ENCODE measurements around the gene CBFA2T3. TPM values are rescaled to one million over a fixed set of nuclear protein-coding genes. Genes with fewer than 3 reads are reported as not detected.
A peak's percentile ranks its signal among the peaks of the same experiment; 100 is the strongest.

CBFA2T3 gene
- total RNA-seq, 1 experiment from 2014 or later = 2.9 TPM

DNA sequence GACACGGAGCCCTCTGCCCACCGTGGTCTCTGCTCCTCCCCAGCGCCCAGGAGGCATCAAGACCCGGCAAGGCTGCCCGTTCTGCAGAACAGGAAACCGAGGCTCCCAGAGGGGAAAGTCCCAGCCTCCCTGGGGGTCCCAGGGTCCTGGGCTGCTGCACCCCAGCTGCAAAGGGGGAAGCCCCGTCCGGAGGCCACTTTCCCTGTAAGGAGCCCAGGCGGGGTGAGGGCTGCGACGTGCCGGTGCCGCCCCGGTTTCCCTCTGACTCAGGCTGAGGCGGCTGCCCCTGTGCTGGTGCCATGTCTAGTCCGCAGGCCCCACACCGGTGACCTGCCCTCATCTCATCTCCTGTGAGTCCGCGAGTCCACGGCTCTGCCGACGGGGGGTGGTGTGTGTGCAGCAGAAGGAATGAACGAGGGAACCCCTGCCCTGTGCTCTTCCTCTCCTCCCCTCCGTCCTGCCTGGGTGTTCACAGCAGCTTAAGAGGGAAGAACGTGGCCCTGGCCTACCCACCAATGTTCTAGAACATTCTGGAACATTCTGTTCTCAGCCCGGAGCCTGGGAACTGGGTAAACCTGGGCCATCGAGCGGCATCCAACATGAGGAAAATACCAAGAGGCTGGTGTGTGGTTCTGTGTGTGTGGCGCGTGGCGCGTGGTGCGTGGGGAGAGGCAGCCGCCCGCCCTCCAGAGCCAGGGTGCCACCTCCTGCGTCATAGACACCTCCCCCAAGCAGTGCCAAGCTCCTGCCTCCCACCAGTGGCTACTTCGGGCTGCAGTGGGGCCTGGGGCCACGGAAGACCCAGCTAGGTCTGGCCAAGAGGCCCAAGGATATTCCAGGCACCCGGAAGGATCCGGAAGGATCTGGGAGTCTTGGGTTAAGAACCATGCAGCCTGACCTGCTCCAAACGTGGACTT, 7.0 kb upstream of the CBFA2T3 start:
- WGBS (ENCODE audit: extremely low coverage, insufficient read length, low lambda C conversion rate) = no CpG with 5 or more reads among the region's 41 CpGs
- no peaks in the 10 kb centered on the region for H3K79me1 ChIP-seq (ENCODE audit: insufficient read depth, low read depth, low read length, poor library complexity, severe bottlenecking)
- TF ChIP-seq, protein P1, sequence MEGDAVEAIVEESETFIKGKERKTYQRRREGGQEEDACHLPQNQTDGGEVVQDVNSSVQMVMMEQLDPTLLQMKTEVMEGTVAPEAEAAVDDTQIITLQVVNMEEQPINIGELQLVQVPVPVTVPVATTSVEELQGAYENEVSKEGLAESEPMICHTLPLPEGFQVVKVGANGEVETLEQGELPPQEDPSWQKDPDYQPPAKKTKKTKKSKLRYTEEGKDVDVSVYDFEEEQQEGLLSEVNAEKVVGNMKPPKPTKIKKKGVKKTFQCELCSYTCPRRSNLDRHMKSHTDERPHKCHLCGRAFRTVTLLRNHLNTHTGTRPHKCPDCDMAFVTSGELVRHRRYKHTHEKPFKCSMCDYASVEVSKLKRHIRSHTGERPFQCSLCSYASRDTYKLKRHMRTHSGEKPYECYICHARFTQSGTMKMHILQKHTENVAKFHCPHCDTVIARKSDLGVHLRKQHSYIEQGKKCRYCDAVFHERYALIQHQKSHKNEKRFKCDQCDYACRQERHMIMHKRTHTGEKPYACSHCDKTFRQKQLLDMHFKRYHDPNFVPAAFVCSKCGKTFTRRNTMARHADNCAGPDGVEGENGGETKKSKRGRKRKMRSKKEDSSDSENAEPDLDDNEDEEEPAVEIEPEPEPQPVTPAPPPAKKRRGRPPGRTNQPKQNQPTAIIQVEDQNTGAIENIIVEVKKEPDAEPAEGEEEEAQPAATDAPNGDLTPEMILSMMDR (conservative IDR thresholded peaks at IDR 0.05) = no peak

More for the DNA sequence above, 7.0 kb upstream of the CBFA2T3 start:
- Histone ChIP-seq H4K5ac (ENCODE audit: insufficient read length, low read depth, low read length) (no peak overlapping the region), H3K23me2 (ENCODE audit: insufficient read length, low read depth, low read length, poor library complexity, severe bottlenecking) (no peaks in the 10 kb centered on the region), H2BK12ac (ENCODE audit: insufficient read length, low read depth, low read length) (no peak overlapping the region), H3K14ac (ENCODE audit: insufficient read depth, low read length) (no peak overlapping the region; the same call in 1 of the 2 replicates), H3T11ph (ENCODE audit: low read length) (no peak overlapping the region), H3K79me2 (ENCODE audit: insufficient read depth, low read length) (no peaks in the 10 kb centered on the region), H3K9ac (ENCODE audit: extremely low read depth, insufficient read length, low read length) (no peak overlapping the region), H3K23ac (ENCODE audit: insufficient read length, low read depth, low read length) (no peak overlapping the region), H3K4ac (ENCODE audit: low read depth, low read length) (no peak overlapping the region), H2BK15ac (ENCODE audit: low read depth, low read length) (no peak overlapping the region), H3K9me3 (ENCODE audit: control insufficient read depth, low read depth, low read length) (no peaks in the 10 kb centered on the region), H3K27me3 (ENCODE audit: insufficient read depth, low read length) (no peaks in the 10 kb centered on the region), H3K4me2 (ENCODE audit: insufficient read depth, insufficient read length, low read length) (no peak overlapping the region), H3K4me1 (ENCODE audit: insufficient read depth, low read length) (no peaks in the 10 kb centered on the region), H2BK120ac (ENCODE audit: low read depth, low read length, poor library complexity, severe bottlenecking) (no peak overlapping the region), H2AK5ac (ENCODE audit: insufficient read length, low read length) (no peak overlapping the region), H4K91ac (ENCODE audit: insufficient read length, low read depth, low read length) (no peak overlapping the region), H2BK5ac (ENCODE audit: insufficient read length, low read length) (no peak overlapping the region), H3K56ac (ENCODE audit: insufficient read length, low read depth, low read length) (no peak overlapping the region), H3K27ac (ENCODE audit: insufficient read length, low read depth, low read length) (no peak overlapping the region), H4K20me1 (ENCODE audit: control insufficient read depth, insufficient read depth, insufficient read length) (no peaks in the 10 kb centered on the region), H2BK20ac (ENCODE audit: low read depth, low read length, poor library complexity, severe bottlenecking) (no peak overlapping the region), H2AFZ (ENCODE audit: low read length) (no peak overlapping the region), H3K18ac (ENCODE audit: insufficient read length, low read depth, low read length) (no peak overlapping the region), H4K8ac (replicated peaks; ENCODE audit: insufficient read length, low read depth, low read length) (no peak overlapping the region)
- Mint-ChIP-seq H3K27ac (0 out of 7 replicates have a peak overlapping the region, but pooled peaks of 1 of the 3 experiments have one; percentile 18), H3K27me3 (ENCODE audit: low read depth) (peaks cover 5% of the 10 kb centered on the region; the same call in 1 of the 2 replicates), H3K36me3 (ENCODE audit: insufficient read depth in 1 of 3, low read depth in 3 of 3) (no peaks in the 10 kb centered on the region), H3K4me1 (peaks cover 4 to 9% of the 10 kb centered on the region in 2 experiments; a peak in 2 of 4 replicates), H3K9me3 (no peaks in the 10 kb centered on the region), H3K4me3 (no peak overlapping the region)
- no peak for DNase-seq

All from H9 (cell line).